Natural killer cell (primary cell): ENCODE results near the gene CDC42SE2. TPM values are rescaled to one million over a fixed set of nuclear protein-coding genes. Genes with fewer than 3 reads are reported as not detected.

Experiments used
- ATAC-seq, 3 donors: fragments of 150-1000 bp in 2 of 3; fragments of 200-7000 bp in 1 of 3; cut with Tn5 transposase; 1 replicate in 1 of 3; 2 replicates in 2 of 3; pipeline ENCODE4 v1.10.0; 2021; ENCODE audit warnings: mild to moderate bottlenecking in 2 of 3, moderate library complexity in 2 of 3
- DNase-seq, 2 donors: peaks; one replicate each; pipeline versions ENCODE4 v3.0.0 to v3.0.0-alpha.2; 2013 to 2021; ENCODE audit warnings: mixed read lengths in 1 of 2
- H3K27ac ChIP-seq: one replicate; pipeline ENCODE4 v1.5.1; 2013; ENCODE audit warnings: mild to moderate bottlenecking, low read length
- H3K27me3 ChIP-seq: one replicate; pipeline ENCODE4 v1.6.1; 2013; ENCODE audit warnings: low read length; ENCODE audit not compliant: control insufficient read depth, insufficient read depth
- H3K36me3 ChIP-seq: one replicate; pipeline ENCODE4 v1.6.1; 2013; ENCODE audit warnings: low read length; ENCODE audit not compliant: control insufficient read depth, insufficient read depth
- H3K4me1 ChIP-seq: one replicate; pipeline ENCODE4 v1.6.1; 2013; ENCODE audit warnings: low read length; ENCODE audit not compliant: control insufficient read depth, insufficient read depth
- H3K4me3 ChIP-seq: one replicate; pipeline ENCODE4 v1.5.1; 2013; ENCODE audit warnings: low read length
- H3K9me3 ChIP-seq: one replicate; pipeline ENCODE4 v1.6.1; 2013; ENCODE audit warnings: low read length; ENCODE audit not compliant: control insufficient read depth, insufficient read depth
- H3K27ac Mint-ChIP-seq, 2 donors: one replicate each; pipeline ENCODE4 v1.8.0; 2022; ENCODE audit warnings: mild to moderate bottlenecking in 2 of 2, mixed read lengths in 2 of 2, moderate library complexity in 1 of 2
- H3K27me3 Mint-ChIP-seq, 2 donors: one replicate each; pipeline ENCODE4 v1.8.0; 2022; ENCODE audit warnings: low read depth in 2 of 2, mixed read lengths in 2 of 2
- H3K36me3 Mint-ChIP-seq: one replicate; pipeline ENCODE4 v1.8.0; 2022; ENCODE audit warnings: mixed read lengths
- H3K4me1 Mint-ChIP-seq, 2 donors: one replicate each; pipeline ENCODE4 v1.8.0; 2022; ENCODE audit warnings: mixed read lengths in 2 of 2
- H3K4me3 Mint-ChIP-seq: one replicate; pipeline ENCODE4 v1.8.0; 2022; ENCODE audit warnings: mild to moderate bottlenecking, moderate library complexity, mixed read lengths
- H3K9me3 Mint-ChIP-seq, 2 donors: one replicate each; pipeline ENCODE4 v1.8.0; 2022; ENCODE audit warnings: mixed read lengths in 2 of 2
- WGBS: methylation state at CpG from one replicate; pipeline ENCODE4 v1.1.7; 2013; ENCODE audit warnings: missing lambda C conversion rate; ENCODE audit not compliant: insufficient coverage; 5-methylcytosine and 5-hydroxymethylcytosine counted together
- intact Hi-C: fragments of 100-400 bp; cut with micrococcal nuclease; formaldehyde crosslinking; loops from one replicate; pipeline ENCODE4 v1.14.2; 2022
- total RNA-seq, 4 donors: library from RNA; stranded (reverse); fragments of 120-200 nt in 1 of 4; gene quantifications; one replicate each; pipeline versions ENCODE4 v1.2.3 to v1.2.4, GENCODE V29; 2013 to 2022
- TF ChIP-seq, protein P1 (sequence below): fragments of 200-600 bp; IDR thresholded peaks from one replicate; pipeline ENCODE4 v1.8.0; 2022; ENCODE audit warnings: antibody characterized with exemption

Gene CDC42SE2
- total RNA-seq, 3 donors from 2014 or later (not counting 1 experiment from before 2014, with no cell fraction given) = 140 to 183 (median 166) TPM

DNA sequence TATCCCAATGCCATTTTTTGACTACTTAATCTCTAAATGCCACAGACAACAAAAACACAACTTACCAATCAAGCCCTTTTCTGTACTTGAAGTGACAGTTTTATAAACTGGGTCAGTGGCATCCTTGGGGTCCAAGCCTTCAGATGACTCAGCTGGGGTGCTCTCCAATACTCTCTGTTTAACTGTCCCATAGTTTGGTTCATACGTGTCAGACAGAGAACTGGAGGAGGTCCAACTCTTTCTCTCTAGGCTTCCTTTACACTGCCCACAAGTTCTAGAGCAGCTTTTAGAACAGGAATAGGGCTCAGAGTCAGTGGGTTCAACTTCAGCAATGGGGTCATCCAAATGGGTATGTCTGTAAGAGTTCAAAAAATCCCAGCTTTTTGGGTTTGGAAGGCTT lies 166.9 kb downstream of the CDC42SE2 start:
- peaks cover 84% of the 10 kb centered on the region for H3K36me3 ChIP-seq
- H3K9me3 ChIP-seq = no peaks in the 10 kb centered on the region
- Mint-ChIP-seq H3K36me3 (peaks cover 11% of the 10 kb centered on the region), H3K9me3 (no peaks in the 10 kb centered on the region), H3K27ac (peak overlapping the region in 1 of 2 donors; percentile 67), H3K4me3 (no peak overlapping the region), H3K4me1 (peaks cover 0 to 4% of the 10 kb centered on the region in 2 donors), H3K27me3 (no peaks in the 10 kb centered on the region)
- no peaks in the 10 kb centered on the region for H3K4me1 ChIP-seq
- ATAC-seq (no peak), DNase-seq (no peak)
- no peaks in the 10 kb centered on the region for H3K27me3 ChIP-seq
- intact Hi-C loops = no loop called here
- TF ChIP-seq, protein P1, sequence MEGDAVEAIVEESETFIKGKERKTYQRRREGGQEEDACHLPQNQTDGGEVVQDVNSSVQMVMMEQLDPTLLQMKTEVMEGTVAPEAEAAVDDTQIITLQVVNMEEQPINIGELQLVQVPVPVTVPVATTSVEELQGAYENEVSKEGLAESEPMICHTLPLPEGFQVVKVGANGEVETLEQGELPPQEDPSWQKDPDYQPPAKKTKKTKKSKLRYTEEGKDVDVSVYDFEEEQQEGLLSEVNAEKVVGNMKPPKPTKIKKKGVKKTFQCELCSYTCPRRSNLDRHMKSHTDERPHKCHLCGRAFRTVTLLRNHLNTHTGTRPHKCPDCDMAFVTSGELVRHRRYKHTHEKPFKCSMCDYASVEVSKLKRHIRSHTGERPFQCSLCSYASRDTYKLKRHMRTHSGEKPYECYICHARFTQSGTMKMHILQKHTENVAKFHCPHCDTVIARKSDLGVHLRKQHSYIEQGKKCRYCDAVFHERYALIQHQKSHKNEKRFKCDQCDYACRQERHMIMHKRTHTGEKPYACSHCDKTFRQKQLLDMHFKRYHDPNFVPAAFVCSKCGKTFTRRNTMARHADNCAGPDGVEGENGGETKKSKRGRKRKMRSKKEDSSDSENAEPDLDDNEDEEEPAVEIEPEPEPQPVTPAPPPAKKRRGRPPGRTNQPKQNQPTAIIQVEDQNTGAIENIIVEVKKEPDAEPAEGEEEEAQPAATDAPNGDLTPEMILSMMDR = no peak
- WGBS = 73% methylated on average over 1 of the region's 1 CpG
- H3K4me3 ChIP-seq = no peak overlapping the region
- H3K27ac ChIP-seq = no peak overlapping the region

DNA sequence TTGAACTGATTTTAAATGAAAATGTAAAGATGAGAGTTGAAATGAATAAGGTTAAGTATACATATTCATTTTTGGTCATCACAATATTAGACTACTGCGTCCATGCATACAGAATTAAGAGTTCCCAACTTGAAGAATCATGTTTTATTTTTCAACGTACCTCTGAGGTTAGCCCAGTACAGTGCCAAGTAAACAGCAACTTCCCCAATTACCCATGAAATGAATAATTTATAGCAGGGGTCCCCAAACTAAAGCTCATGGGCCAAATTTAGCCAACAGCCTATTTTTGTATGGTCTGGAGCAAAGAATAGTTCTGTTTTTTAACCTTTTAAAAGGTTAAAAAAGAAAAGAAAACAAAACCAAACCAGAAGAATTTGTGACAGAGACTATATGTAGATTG lies 167.9 kb downstream of the CDC42SE2 start:
- Histone ChIP-seq H3K27ac (no peak overlapping the region), H3K4me1 (no peaks in the 10 kb centered on the region), H3K4me3 (no peak overlapping the region), H3K36me3 (peaks cover 81% of the 10 kb centered on the region), H3K9me3 (no peaks in the 10 kb centered on the region), H3K27me3 (no peaks in the 10 kb centered on the region)
- H3K36me3 Mint-ChIP-seq = peaks cover 11% of the 10 kb centered on the region
- no peaks in the 10 kb centered on the region for H3K27me3 Mint-ChIP-seq
- no peak overlapping the region for H3K4me3 Mint-ChIP-seq
- peaks cover 0 to 4% of the 10 kb centered on the region in 2 donors for H3K4me1 Mint-ChIP-seq
- TF ChIP-seq, protein P1 = no peak
- 61% methylated on average over 2 of the region's 2 CpGs for WGBS
- DNase-seq (no peak), ATAC-seq (no peak)
- intact Hi-C loops = no loop called here
- no peaks in the 10 kb centered on the region for H3K9me3 Mint-ChIP-seq
- H3K27ac Mint-ChIP-seq = no peak overlapping the region

DNA sequence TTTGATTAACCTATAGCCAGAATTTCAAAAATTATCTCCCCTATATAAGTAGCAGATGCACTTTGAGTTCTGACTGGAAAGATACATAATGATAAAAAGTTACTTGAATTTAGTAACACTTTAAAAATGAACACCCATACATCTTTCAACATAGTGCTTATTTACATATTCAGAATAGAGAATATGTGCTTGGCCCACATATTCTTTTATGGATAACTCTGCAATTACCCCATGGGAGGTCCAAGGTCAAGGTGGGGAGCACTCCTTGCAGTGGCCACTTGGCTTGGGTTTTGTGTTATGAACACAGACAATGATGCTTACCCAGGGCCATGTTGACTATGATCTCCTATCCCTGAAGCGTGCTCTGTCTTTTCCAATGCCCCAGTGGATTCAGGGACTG lies 169.3 kb downstream of the CDC42SE2 start:
- H3K36me3 Mint-ChIP-seq = peaks cover 11% of the 10 kb centered on the region
- no peaks in the 10 kb centered on the region for H3K4me1 ChIP-seq
- peaks cover 4% of the 10 kb centered on the region in 2 donors for H3K4me1 Mint-ChIP-seq
- DNase-seq = no peak
- TF ChIP-seq, protein P1 = no peak
- H3K36me3 ChIP-seq = peaks cover 79% of the 10 kb centered on the region
- ATAC-seq = no peak
- no peaks in the 10 kb centered on the region for H3K27me3 Mint-ChIP-seq
- 92% methylated on average over 1 of the region's 1 CpG for WGBS
- H3K9me3 ChIP-seq = no peaks in the 10 kb centered on the region
- peak overlapping the region; percentile 23 to 81 for H3K27ac Mint-ChIP-seq
- intact Hi-C loops = no loop called here
- no peaks in the 10 kb centered on the region for H3K9me3 Mint-ChIP-seq
- H3K27ac ChIP-seq = no peak overlapping the region
- no peak overlapping the region for H3K4me3 Mint-ChIP-seq
- H3K27me3 ChIP-seq = no peaks in the 10 kb centered on the region
- H3K4me3 ChIP-seq = no peak overlapping the region

DNA sequence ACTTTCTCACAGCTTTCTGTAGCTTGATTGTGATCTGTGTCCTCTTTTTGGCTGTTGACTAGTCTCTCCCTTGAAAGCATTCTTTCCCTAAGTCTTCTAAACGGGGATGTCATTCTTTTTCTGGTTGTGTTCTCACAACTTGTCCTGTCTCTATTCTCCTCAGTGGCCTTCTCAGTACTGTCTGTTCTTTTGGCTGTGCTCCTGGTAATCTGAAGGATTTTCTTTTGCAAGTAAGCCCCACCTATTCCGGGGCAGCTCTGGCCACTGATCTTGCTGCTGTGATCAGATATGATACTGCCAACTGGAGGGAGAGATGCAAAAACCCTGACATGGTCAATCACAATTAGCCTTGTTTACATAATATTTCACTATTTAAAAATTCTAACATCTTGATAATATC lies 172.2 kb downstream of the CDC42SE2 start:
- no peaks in the 10 kb centered on the region for H3K9me3 Mint-ChIP-seq
- Histone ChIP-seq H3K36me3 (peaks cover 81% of the 10 kb centered on the region), H3K4me1 (no peaks in the 10 kb centered on the region), H3K9me3 (no peaks in the 10 kb centered on the region), H3K27me3 (no peaks in the 10 kb centered on the region), H3K27ac (no peak overlapping the region), H3K4me3 (no peak overlapping the region)
- TF ChIP-seq, protein P1 = no peak
- peaks cover 4 to 8% of the 10 kb centered on the region in 2 donors for H3K4me1 Mint-ChIP-seq
- no peak overlapping the region for H3K4me3 Mint-ChIP-seq
- ATAC-seq = no peak
- DNase-seq = no peak
- H3K27me3 Mint-ChIP-seq = no peaks in the 10 kb centered on the region
- WGBS = 96% methylated on average over 2 of the region's 2 CpGs
- intact Hi-C loops = no loop called here
- H3K36me3 Mint-ChIP-seq = peaks cover 17% of the 10 kb centered on the region
- no peak overlapping the region for H3K27ac Mint-ChIP-seq
